ENCODE data around the gene MRPL21. TPM values are rescaled to one million over a fixed set of nuclear protein-coding genes. Genes with fewer than 3 reads are reported as not detected.

Gene MRPL21
- total and polyA plus RNA-seq, 9 of the 15 experiments (the other 6 are each of a cell fraction or from before 2014, with no cell fraction given), result 196 to 618 (median 232) TPM

DNA sequence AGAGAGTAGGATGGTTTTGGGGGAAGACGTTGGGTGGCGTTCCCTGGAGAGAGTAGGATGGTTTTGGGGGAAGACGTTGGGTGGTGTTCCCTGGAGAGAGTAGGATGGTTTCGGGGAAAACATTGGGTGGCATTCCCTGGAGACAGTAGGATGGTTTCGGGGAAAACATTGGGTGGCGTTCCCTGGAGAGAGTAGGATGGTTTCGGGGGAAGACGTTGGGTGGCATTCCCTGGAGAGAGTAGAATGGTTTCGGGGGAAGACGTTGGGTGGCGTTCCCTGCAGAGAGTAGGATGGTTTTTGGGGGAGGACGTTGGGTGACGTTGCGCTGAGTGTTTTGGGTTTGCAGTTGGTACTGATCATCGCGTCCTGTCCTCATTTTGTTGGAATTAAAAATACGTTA is 28.3 kb upstream of the MRPL21 start (continued):
- no peak for TF ChIP-seq SREBF1 (IDR thresholded peaks at IDR 0.05; ENCODE audit: borderline replicate concordance, low read depth, low read length)
- no peak for TF ChIP-seq TRIM28 (IDR thresholded peaks at IDR 0.05)
- TF ChIP-seq, protein P1, sequence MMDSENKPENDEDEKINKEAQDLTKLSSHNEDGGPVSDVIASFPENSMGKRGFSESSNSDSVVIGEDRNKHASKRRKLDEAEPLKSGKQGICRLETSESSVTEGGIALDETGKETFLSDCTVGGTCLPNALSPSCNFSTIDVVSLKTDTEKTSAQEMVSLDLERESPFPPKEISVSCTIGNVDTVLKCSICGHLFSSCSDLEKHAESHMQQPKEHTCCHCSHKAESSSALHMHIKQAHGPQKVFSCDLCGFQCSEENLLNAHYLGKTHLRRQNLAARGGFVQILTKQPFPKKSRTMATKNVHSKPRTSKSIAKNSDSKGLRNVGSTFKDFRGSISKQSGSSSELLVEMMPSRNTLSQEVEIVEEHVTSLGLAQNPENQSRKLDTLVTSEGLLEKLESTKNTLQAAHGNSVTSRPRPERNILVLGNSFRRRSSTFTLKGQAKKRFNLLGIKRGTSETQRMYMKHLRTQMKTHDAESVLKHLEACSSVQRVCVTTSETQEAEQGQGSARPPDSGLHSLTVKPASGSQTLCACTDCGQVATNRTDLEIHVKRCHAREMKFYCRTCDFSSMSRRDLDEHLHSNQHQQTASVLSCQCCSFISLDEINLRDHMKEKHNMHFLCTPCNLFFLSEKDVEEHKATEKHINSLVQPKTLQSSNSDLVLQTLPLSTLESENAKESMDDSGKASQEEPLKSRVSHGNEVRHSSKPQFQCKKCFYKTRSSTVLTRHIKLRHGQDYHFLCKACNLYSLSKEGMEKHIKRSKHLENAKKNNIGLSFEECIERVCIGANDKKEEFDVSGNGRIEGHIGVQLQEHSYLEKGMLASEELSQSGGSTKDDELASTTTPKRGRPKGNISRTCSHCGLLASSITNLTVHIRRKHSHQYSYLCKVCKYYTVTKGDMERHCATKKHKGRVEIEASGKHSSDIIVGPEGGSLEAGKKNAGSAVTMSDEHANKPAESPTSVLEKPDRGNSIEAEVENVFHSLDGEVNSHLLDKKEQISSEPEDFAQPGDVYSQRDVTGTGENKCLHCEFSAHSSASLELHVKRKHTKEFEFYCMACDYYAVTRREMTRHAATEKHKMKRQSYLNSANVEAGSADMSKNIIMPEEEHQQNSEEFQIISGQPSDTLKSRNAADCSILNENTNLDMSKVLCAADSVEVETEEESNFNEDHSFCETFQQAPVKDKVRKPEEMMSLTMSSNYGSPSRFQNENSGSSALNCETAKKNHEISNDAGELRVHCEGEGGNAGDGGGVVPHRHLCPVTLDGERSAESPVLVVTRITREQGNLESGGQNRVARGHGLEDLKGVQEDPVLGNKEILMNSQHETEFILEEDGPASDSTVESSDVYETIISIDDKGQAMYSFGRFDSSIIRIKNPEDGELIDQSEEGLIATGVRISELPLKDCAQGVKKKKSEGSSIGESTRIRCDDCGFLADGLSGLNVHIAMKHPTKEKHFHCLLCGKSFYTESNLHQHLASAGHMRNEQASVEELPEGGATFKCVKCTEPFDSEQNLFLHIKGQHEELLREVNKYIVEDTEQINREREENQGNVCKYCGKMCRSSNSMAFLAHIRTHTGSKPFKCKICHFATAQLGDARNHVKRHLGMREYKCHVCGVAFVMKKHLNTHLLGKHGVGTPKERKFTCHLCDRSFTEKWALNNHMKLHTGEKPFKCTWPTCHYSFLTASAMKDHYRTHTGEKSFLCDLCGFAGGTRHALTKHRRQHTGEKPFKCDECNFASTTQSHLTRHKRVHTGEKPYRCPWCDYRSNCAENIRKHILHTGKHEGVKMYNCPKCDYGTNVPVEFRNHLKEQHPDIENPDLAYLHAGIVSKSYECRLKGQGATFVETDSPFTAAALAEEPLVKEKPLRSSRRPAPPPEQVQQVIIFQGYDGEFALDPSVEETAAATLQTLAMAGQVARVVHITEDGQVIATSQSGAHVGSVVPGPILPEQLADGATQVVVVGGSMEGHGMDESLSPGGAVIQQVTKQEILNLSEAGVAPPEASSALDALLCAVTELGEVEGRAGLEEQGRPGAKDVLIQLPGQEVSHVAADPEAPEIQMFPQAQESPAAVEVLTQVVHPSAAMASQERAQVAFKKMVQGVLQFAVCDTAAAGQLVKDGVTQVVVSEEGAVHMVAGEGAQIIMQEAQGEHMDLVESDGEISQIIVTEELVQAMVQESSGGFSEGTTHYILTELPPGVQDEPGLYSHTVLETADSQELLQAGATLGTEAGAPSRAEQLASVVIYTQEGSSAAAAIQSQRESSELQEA (IDR thresholded peaks at IDR 0.05; ENCODE audit: low read depth), result no peak

Measured in K562 (cell line).